Measurements from ENCODE around the gene FOSL2.

The FOSL2 gene

GRCh38 chr2:28401411-28401810, 8.8 kb downstream of the FOSL2 start:
- TF ChIP-seq CTCF (IDR thresholded peaks at IDR 0.05; ENCODE audit: low read length) (no peak), EZH2phosphoT487 (IDR thresholded peaks at IDR 0.05; ENCODE audit: low read length) (no peak)
- H2AFZ ChIP-seq (ENCODE audit: low read length): no peak overlapping the region
- H3K4me2 ChIP-seq (ENCODE audit: low read depth, low read length): no peak overlapping the region
- H3K9me3 ChIP-seq (replicated peaks; ENCODE audit: insufficient read depth, low read length): no peaks in the 10 kb centered on the region
- no peaks in the 10 kb centered on the region; the same call in 1 of the 2 replicates for H3K36me3 ChIP-seq (replicated peaks; ENCODE audit: insufficient read depth, low read length)
- H4K20me1 ChIP-seq (ENCODE audit: insufficient read depth, low read length): no peaks in the 10 kb centered on the region
- H3K27me3 ChIP-seq (replicated peaks; ENCODE audit: insufficient read depth, low read length): no peaks in the 10 kb centered on the region
- H3K4me1 ChIP-seq (ENCODE audit: low read length): no peaks in the 10 kb centered on the region
- H3F3A ChIP-seq (ENCODE audit: insufficient read depth, low read length): no peaks in the 10 kb centered on the region
- peaks cover 48% of the 10 kb centered on the region for H3K79me2 ChIP-seq (ENCODE audit: low read length)
- DNase-seq: no peak
- H3K9me2 ChIP-seq (replicated peaks; ENCODE audit: insufficient read depth, low read length): no peaks in the 10 kb centered on the region
- H3K9ac ChIP-seq (ENCODE audit: low read length): no peak overlapping the region
- no peak overlapping the region for H3K27ac ChIP-seq (ENCODE audit: low read length)
- no peak overlapping the region for H3K4me3 ChIP-seq (ENCODE audit: low read length)

GRCh38 chr2:28401948-28402550, 9.4 kb downstream of the FOSL2 start:
- no peaks in the 10 kb centered on the region for H3K27me3 ChIP-seq (replicated peaks; ENCODE audit: insufficient read depth, low read length)
- no peak overlapping the region for H3K4me3 ChIP-seq (ENCODE audit: low read length)
- no peaks in the 10 kb centered on the region; the same call in 1 of the 2 replicates for H3K36me3 ChIP-seq (replicated peaks; ENCODE audit: insufficient read depth, low read length)
- no peak overlapping the region for H3K27ac ChIP-seq (ENCODE audit: low read length)
- no peak overlapping the region for H2AFZ ChIP-seq (ENCODE audit: low read length)
- H3K9ac ChIP-seq (ENCODE audit: low read length): no peak overlapping the region
- H3F3A ChIP-seq (ENCODE audit: insufficient read depth, low read length): no peaks in the 10 kb centered on the region
- no peaks in the 10 kb centered on the region for H3K9me3 ChIP-seq (replicated peaks; ENCODE audit: insufficient read depth, low read length)
- H4K20me1 ChIP-seq (ENCODE audit: insufficient read depth, low read length): no peaks in the 10 kb centered on the region
- H3K9me2 ChIP-seq (replicated peaks; ENCODE audit: insufficient read depth, low read length): no peaks in the 10 kb centered on the region
- no peak for TF ChIP-seq CTCF (IDR thresholded peaks at IDR 0.05; ENCODE audit: low read length)
- no peak for TF ChIP-seq EZH2 (optimal IDR thresholded peaks at IDR 0.05; ENCODE audit: low read depth, low read length)
- no peak for TF ChIP-seq EZH2phosphoT487 (IDR thresholded peaks at IDR 0.05; ENCODE audit: low read length)
- no peaks in the 10 kb centered on the region for H3K4me1 ChIP-seq (ENCODE audit: low read length)
- H3K79me2 ChIP-seq (ENCODE audit: low read length): peaks cover 44% of the 10 kb centered on the region
- DNase-seq: no peak
- no peak overlapping the region for H3K4me2 ChIP-seq (ENCODE audit: low read depth, low read length)

GRCh38 chr2:28403370-28403956, 10.8 kb downstream of the FOSL2 start:
- no peaks in the 10 kb centered on the region for H3K4me1 ChIP-seq (ENCODE audit: low read length)

More at GRCh38 chr2:28403370-28403956, 10.8 kb downstream of the FOSL2 start:
- H4K20me1 ChIP-seq (ENCODE audit: insufficient read depth, low read length): no peaks in the 10 kb centered on the region
- no peak overlapping the region for H3K27ac ChIP-seq (ENCODE audit: low read length)
- no peak overlapping the region for H3K4me2 ChIP-seq (ENCODE audit: low read depth, low read length)
- peaks cover 30% of the 10 kb centered on the region for H3K79me2 ChIP-seq (ENCODE audit: low read length)
- H3F3A ChIP-seq (ENCODE audit: insufficient read depth, low read length): no peaks in the 10 kb centered on the region
- no peak overlapping the region for H3K9ac ChIP-seq (ENCODE audit: low read length)
- H3K9me3 ChIP-seq (replicated peaks; ENCODE audit: insufficient read depth, low read length): no peaks in the 10 kb centered on the region
- H2AFZ ChIP-seq (ENCODE audit: low read length): no peak overlapping the region
- no peaks in the 10 kb centered on the region; the same call in 1 of the 2 replicates for H3K36me3 ChIP-seq (replicated peaks; ENCODE audit: insufficient read depth, low read length)
- no peak overlapping the region for H3K4me3 ChIP-seq (ENCODE audit: low read length)
- DNase-seq: no peak
- no peak for TF ChIP-seq EZH2 (optimal IDR thresholded peaks at IDR 0.05; ENCODE audit: low read depth, low read length)
- no peak for TF ChIP-seq CTCF (IDR thresholded peaks at IDR 0.05; ENCODE audit: low read length)
- no peak for TF ChIP-seq EZH2phosphoT487 (IDR thresholded peaks at IDR 0.05; ENCODE audit: low read length)
- H3K27me3 ChIP-seq (replicated peaks; ENCODE audit: insufficient read depth, low read length): no peaks in the 10 kb centered on the region
- H3K9me2 ChIP-seq (replicated peaks; ENCODE audit: insufficient read depth, low read length): no peaks in the 10 kb centered on the region
